ENCODE results near the gene E2F4.

The E2F4 gene

DNA sequence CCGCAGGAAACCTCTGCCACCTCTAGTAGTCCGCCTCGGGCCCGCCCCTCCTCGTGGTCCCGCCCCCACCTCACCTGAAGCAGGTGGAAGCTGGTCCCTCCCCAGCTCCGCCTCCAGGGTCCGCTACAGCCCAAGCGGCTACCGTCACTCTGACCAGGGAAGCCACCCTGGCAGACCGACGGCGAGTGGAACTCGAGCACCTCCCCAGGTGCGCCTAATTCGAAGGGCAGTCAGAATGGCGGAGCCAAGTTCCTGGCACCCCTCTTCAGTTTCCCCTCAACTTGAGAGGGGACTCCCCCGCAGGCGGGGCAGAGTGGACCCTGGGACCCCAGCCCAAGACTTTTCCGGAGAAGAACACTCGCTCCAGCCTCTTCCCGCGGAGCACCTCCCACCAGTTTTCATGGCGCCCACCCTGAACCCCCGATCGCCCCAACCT, 54.8 kb downstream of the E2F4 start:
- H3K27ac ChIP-seq: peak overlapping the region; percentile 92
- TF ChIP-seq, protein P1, sequence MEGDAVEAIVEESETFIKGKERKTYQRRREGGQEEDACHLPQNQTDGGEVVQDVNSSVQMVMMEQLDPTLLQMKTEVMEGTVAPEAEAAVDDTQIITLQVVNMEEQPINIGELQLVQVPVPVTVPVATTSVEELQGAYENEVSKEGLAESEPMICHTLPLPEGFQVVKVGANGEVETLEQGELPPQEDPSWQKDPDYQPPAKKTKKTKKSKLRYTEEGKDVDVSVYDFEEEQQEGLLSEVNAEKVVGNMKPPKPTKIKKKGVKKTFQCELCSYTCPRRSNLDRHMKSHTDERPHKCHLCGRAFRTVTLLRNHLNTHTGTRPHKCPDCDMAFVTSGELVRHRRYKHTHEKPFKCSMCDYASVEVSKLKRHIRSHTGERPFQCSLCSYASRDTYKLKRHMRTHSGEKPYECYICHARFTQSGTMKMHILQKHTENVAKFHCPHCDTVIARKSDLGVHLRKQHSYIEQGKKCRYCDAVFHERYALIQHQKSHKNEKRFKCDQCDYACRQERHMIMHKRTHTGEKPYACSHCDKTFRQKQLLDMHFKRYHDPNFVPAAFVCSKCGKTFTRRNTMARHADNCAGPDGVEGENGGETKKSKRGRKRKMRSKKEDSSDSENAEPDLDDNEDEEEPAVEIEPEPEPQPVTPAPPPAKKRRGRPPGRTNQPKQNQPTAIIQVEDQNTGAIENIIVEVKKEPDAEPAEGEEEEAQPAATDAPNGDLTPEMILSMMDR (conservative IDR thresholded peaks at IDR 0.05; ENCODE audit: low read depth): no peak
- ChIA-PET CTCF (interaction anchor here (0.8 kb wide), 1 partner anchor 19 kb away, joined by 3 read pairs; no protein-coding TSS in a partner anchor), POLR2A (ENCODE audit: low non-redundant PET) (interaction anchor here (0.6 to 1.6 kb wide), 8 partner anchors 14 to 91 kb away, joined by 3 to 14 read pairs (median 4); partner anchors contain the start of gene TMEM208)
- peak; percentile 82 for DNase-seq (ENCODE audit: low spot score)

DNA sequence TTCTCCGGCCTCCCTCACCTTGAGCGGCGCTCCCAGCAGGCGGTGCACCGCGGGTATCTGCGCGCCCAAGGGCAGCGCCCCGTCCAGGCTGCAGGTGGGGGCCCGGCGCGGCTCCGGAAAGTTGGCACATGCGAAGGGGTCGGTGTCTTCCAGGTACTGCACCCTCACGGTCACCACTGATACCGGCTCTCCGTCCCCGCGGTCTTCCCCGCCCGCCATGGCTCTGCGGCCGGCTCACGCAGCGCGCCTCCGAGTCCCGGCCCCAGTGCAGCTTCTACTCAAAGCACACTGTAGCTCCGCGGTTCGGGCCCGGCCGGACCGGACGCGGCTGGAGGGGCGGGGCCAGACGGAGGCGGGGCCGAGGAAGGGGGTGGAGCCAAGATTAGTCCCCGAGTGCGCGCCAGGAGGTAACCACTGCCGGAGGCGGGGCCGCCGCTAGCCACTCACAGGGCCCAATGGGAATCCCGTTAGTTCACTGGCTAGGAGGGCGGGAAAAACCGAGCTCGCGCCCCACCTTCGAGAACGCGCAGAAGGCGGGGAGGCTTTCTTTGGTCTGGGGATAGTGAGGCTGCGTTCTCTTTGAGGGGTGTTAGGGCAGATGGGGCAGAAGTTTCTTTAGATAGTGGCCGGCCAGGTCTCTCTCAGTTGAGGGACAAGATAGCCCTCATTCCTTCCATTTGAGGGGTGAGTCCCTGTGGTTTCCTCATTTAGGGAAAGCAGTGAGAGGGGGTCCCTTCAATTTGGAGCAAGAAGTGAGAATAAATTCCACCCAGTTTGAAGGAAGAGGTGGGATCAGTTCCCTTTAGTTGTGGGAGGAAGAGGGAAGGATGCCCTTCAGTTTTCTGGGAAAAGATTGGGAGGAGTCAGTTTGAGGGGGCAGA, 55.5 kb downstream of the E2F4 start, which contains the start of gene FHOD1:
TSS of gene FHOD1 (minus strand) at position 290 of the 881 bp plus-strand sequence. CDS start at position 219, 71 bp downstream.
- peak within 1 kb of the TSS; percentile 92 for H3K27ac ChIP-seq
- peak; percentile 94 for DNase-seq (ENCODE audit: low spot score)
- CTCF ChIA-PET: interaction anchor here (0.9 to 1.4 kb wide), 2 partner anchors 13 to 49 kb away, joined by 3 read pairs; no protein-coding TSS in a partner anchor
- POLR2A ChIA-PET (ENCODE audit: low non-redundant PET): interaction anchor here (0.5 to 1.6 kb wide), 6 partner anchors 15 to 128 kb away, joined by 3 to 11 read pairs (median 4); partner anchors contain the start of gene TMEM208
- TF ChIP-seq, protein P1 (conservative IDR thresholded peaks at IDR 0.05; ENCODE audit: low read depth): no peak

DNA sequence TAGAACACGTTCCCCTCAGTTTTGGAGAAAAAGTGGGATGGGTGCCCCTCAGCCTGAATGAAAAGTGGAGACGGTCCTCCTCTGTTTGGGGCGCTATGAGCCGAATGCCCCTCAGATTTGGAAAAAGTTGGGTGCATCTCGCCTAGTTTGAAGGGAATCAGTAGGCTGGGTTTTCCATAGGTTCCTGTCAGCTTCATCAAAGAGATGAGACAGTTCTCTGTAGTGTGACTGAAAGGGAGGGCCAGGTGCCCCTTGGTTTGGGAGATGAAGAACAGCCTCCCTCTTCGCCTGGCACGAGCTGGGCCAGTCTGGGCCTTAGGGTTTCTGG, 56.1 kb downstream of the E2F4 start:
- H3K27ac ChIP-seq: peak overlapping the region; percentile 92
- TF ChIP-seq, protein P1 (conservative IDR thresholded peaks at IDR 0.05; ENCODE audit: low read depth): no peak
- DNase-seq (ENCODE audit: low spot score): no peak
- ChIA-PET POLR2A (ENCODE audit: low non-redundant PET) (interaction anchor here (0.9 kb wide), 1 partner anchor 29 kb away, joined by 4 read pairs; no protein-coding TSS in a partner anchor), CTCF (interaction anchor here (0.9 to 1.4 kb wide), 2 partner anchors 12 to 50 kb away, joined by 3 read pairs; no protein-coding TSS in a partner anchor)
